ENCODE results near the gene ZDHHC6. TPM values are rescaled to one million over a fixed set of nuclear protein-coding genes. Genes with fewer than 3 reads are reported as not detected.
"Not testable (repeated sequence)": the region's sequence is repeated elsewhere in the genome, so short reads cannot be mapped to it uniquely, and the experiment has no call there.

Gene ZDHHC6
- total RNA-seq, 1 donor from 2014 or later, result 17.6 TPM

GRCh38 chr10:112448888-112449287, 2.2 kb upstream of the ZDHHC6 start:
- ATAC-seq, result no peak
- no peak for DNase-seq
- intact Hi-C loops (cut with micrococcal nuclease), result loop anchor here (10.0 kb wide), 1 partner anchor 274 kb away; no protein-coding TSS in a partner anchor

DNA sequence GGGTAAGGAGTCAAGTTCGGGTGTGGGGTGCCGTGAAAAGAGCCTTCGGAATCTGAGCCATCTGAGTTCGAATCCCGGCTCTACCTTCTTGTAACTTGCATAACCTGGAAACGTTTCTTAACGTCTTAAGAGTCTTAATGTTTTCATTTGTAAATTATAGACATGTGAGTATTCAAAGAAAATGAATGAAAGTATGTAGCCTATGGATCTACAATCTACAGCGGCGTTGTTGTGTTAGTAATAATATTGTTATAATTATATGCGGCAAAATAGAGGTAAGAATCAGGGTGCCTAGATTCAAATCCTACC, 860 bp upstream of the ZDHHC6 start:
- ATAC-seq, result no peak
- no peak for DNase-seq
- intact Hi-C loops (cut with micrococcal nuclease), result loop anchor here (10.0 kb wide), 1 partner anchor 273 kb away; no protein-coding TSS in a partner anchor

DNA sequence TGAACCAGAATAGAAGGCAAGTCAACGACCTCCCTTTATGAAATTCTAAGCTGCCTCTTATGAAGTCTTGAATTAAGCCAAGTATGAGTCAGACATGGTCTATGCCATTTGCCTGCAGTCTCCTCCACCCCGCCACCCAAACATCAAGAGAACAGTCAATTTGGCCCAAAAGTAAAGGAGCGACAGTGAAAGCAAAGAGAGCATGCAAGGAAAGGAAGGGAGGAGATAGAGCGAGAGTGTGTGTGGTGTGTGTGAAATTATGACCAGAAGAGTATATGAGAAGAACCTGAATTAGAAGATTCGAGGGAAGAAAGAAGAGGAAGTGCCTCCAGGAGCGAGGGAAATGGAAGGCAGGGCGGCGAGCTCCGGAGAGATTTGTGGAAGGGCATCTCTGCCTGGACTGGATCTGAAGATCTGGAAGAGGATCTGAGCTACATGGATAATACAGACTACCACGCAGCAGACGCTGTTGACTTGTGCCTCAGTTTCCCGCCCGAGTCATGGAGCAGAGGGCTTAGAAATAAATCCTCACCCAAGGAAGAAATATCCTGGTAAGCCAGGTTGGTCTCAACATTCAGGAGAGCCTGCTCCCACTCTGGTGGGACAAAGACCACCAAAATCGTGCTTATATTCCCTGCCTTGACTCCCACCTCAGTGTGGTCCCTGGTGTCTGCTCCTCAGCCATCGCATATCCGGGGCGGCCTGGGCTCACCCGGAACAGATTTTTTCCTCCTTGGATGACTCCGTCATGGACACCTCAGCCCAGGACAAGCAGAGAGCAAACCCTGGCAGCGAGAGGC, 459 bp downstream of the ZDHHC6 start:
- intact Hi-C loops (cut with micrococcal nuclease), result loop anchor here (10.0 kb wide), 1 partner anchor 271 kb away; no protein-coding TSS in a partner anchor
- no peak for ATAC-seq
- peak; percentile 31 for DNase-seq

DNA sequence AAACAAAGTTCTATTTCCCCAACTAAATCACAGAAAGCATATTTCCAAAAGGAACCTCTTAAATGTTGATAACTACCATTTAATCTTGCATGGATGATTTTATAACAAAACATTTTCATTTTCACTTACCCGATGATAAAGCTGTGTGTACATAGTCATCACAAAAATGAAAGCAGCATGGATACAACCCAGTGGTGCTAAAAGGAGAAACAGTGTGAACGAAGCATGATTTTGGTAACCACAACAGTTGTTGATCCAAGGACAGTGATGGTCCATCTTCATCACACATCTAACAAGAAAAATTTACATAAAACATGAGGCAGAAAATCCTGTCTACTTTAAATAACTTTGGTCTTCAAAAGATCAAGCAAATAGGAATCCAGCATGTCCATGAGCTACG, 4.7 kb downstream of the ZDHHC6 start:
- intact Hi-C loops (cut with micrococcal nuclease), result loop anchor here (10.0 kb wide), 1 partner anchor 267 kb away; no protein-coding TSS in a partner anchor
- DNase-seq, result no peak
- ATAC-seq, result no peak

GRCh38 chr10:112441520-112441919, 5.2 kb downstream of the ZDHHC6 start:
- ATAC-seq (no peak), DNase-seq (no peak)
- intact Hi-C loops (cut with micrococcal nuclease), result loop anchor here (10.0 kb wide), 1 partner anchor 267 kb away; no protein-coding TSS in a partner anchor

GRCh38 chr10:112438356-112438755, 8.4 kb downstream of the ZDHHC6 start:
- no peak for ATAC-seq
- intact Hi-C loops (cut with micrococcal nuclease), result loop anchor here (10.0 kb wide), 1 partner anchor 104 kb away; no protein-coding TSS in a partner anchor
- no peak for DNase-seq

GRCh38 chr10:112434988-112435619, 11.6 kb downstream of the ZDHHC6 start:
- intact Hi-C loops (cut with micrococcal nuclease), result loop anchor here (10.0 kb wide), 1 partner anchor 100 kb away; no protein-coding TSS in a partner anchor
- no peak for DNase-seq
- no peak for ATAC-seq

DNA sequence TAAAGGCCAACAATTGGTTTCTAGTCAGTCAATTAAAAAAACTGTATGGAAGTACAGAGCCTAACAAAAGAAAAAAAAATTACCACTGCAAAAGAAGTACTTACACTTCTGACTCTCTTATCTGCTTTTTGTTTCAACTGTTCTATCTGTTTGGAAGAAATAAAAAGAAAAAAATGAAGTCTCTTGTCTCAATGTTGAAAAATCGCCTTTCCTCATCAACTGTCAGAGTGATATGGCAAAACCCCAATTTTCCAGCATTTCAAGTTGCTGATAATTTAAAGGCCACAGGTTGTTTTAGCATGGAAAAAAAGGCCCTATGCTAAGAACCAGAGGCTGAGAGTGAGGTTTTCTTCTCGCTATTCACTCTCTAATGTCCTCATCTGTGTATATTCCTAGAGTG, 13.6 kb downstream of the ZDHHC6 start:
- ATAC-seq (no peak), DNase-seq (no peak)
- intact Hi-C loops (cut with micrococcal nuclease), result loop anchor here (10.0 kb wide), 1 partner anchor 98 kb away; no protein-coding TSS in a partner anchor

GRCh38 chr10:112429654-112430230, 17.0 kb downstream of the ZDHHC6 start:
- DNase-seq (no peak), ATAC-seq (no peak)
- intact Hi-C loops (cut with micrococcal nuclease), result loop anchor here (10.0 kb wide), 1 partner anchor 95 kb away; no protein-coding TSS in a partner anchor

- no peak for DNase-seq
- intact Hi-C loops (cut with micrococcal nuclease), result no loop called here
- no peak for ATAC-seq
Observed at GRCh38 chr10:112429147-112429546, 17.6 kb downstream of the ZDHHC6 start.

- DNase-seq (no peak), ATAC-seq (no peak)
- intact Hi-C loops (cut with micrococcal nuclease), result no loop called here
Observed at GRCh38 chr10:112426111-112426510, 20.6 kb downstream of the ZDHHC6 start.

DNA sequence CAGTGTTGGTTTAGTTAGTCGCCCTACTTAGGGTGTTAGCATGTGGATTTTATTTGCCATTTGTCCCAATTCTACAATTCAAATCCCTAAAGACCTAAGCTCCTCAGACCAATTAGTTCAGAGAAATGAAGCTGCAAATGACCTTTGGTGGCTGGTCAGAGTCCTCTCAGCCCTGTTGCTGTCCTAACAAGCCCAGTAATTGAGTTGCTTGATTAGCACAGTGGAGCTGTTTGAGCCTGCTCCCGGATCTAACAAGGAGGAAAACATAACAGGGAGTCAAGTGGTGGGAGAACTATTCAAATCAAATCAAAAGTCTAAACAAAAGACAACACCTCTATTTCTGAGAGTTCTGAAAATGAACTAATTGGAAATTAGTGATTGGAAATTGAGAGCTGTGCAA, 22.1 kb downstream of the ZDHHC6 start:
- DNase-seq (no peak), ATAC-seq (no peak)
- intact Hi-C loops (cut with micrococcal nuclease), result no loop called here

GRCh38 chr10:112421731-112422130, 25.0 kb downstream of the ZDHHC6 start:
- DNase-seq (no peak), ATAC-seq (no peak)
- intact Hi-C loops (cut with micrococcal nuclease), result no loop called here

- intact Hi-C loops (cut with micrococcal nuclease), result no loop called here
- ATAC-seq, result no peak
- no peak for DNase-seq
Observed at GRCh38 chr10:112412696-112413095, 34.0 kb downstream of the ZDHHC6 start.

DNA sequence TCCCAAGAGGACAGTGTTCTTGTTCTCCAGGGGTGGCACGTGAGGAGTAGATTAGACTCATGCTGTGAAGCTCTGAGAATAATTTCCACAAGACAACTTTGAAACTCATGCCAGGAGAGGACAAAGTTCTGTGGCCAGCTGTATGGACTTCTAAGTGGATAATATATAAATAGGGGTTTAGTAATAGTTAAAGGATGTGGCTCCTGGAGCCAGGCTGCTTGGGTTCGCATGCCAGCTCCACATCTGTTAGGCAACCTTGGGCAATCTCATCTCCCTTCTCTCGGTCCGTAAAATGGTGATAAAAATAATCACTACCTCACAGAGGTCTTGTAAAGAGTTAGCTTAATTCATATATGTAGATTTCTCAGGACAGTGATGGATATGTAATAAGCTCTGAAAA, 37.0 kb downstream of the ZDHHC6 start:
- DNase-seq, result no peak
- intact Hi-C loops (cut with micrococcal nuclease), result no loop called here
- peak; percentile 14 for ATAC-seq

GRCh38 chr10:112409299-112409698, 37.4 kb downstream of the ZDHHC6 start:
- intact Hi-C loops (cut with micrococcal nuclease), result no loop called here
- DNase-seq, result no peak
- ATAC-seq, result no peak

DNA sequence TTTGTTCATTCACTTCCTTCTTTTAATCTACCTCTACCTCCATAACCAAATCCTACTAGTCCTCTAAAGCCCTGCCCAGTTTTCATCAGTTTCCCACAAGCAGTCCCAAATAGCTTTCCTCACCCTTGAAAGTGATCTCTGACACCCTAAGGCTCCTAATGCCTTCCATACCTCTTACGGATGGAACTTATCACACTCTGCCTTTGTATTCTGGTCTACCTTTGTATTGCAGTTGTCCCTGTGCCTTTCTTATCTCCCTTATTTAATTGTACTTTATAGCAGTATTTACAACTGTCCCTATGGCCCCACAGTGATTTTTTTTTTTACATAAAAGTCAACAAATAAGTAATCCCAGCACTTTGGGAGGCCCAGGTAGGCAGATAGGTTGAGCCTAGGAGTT, 39.0 kb downstream of the ZDHHC6 start:
- intact Hi-C loops (cut with micrococcal nuclease), result no loop called here
- ATAC-seq (no peak), DNase-seq (no peak)

- DNase-seq; intact Hi-C loops (cut with micrococcal nuclease); ATAC-seq: not testable (repeated sequence)
Observed at GRCh38 chr10:112406806-112407205, 39.9 kb downstream of the ZDHHC6 start.

DNA sequence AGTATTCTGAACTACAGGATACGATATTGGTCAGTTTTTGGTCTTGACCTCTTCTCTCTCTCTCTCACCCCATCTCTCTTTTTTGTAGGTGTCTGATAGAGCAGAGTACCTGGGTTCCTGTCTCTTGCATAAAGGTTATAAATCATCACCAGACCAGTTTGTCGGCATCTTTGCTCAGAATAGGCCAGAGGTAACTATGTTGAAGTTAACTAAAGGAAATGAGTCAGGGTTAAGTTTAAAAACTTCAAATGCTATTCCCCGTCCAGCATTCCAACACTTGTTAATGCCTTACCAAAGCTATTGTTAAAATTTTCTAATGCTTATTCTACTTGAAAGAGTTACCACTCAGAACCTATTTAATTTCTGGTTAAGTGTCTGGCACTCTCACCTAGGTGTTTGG, 42.1 kb downstream of the ZDHHC6 start:
- ATAC-seq (no peak), DNase-seq (no peak)
- intact Hi-C loops (cut with micrococcal nuclease), result no loop called here

GRCh38 chr10:112402917-112403316, 43.8 kb downstream of the ZDHHC6 start:
- ATAC-seq (no peak), DNase-seq (no peak)
- intact Hi-C loops (cut with micrococcal nuclease), result no loop called here

All from left ventricle myocardium superior (tissue), 1 donor.